Bronchial epithelial cell (primary cell): ENCODE measurements around the gene LAIR2. TPM values are rescaled to one million over a fixed set of nuclear protein-coding genes. Genes with fewer than 3 reads are reported as not detected.

Source experiments
- DNase-seq: peaks from one replicate; pipeline ENCODE4 v3.0.0-alpha.2; 2010; ENCODE audit warnings: low read depth
- FAIRE-seq: peaks from 2 replicates; lab custom pipeline; 2011; peaks lifted over from hg19 to GRCh38; lab: Jason Lieb, UNC
- H3K27me3 ChIP-seq: 2 replicates; pipeline ENCODE4 v1.5.1; 2011; ENCODE audit warnings: low read length; ENCODE audit not compliant: control insufficient read depth, insufficient read depth
- H3K36me3 ChIP-seq: 2 replicates; pipeline ENCODE4 v1.5.1; 2011; ENCODE audit warnings: low read length; ENCODE audit not compliant: control insufficient read depth, insufficient read depth
- H3K4me3 ChIP-seq: 2 replicates; pipeline ENCODE4 v1.5.1; 2011; ENCODE audit warnings: mild to moderate bottlenecking, low read depth, low read length, control low read depth
- total RNA-seq: library from RNA; depleted of rRNA; stranded (reverse); fragments of >200 nt; gene quantifications from 2 replicates; pipeline ENCODE4 v1.2.1, GENCODE V29; 2014
- TF ChIP-seq, protein P1 (sequence below): IDR thresholded peaks from 2 replicates; pipeline ENCODE4 v1.5.1; 2011; ENCODE audit warnings: mild to moderate bottlenecking, moderate library complexity, low read length, control low read depth, inconsistent platforms; ENCODE audit not compliant: insufficient read depth, severe bottlenecking

The LAIR2 gene
- total RNA-seq, 1 donor from 2014 or later, result not detected

DNA sequence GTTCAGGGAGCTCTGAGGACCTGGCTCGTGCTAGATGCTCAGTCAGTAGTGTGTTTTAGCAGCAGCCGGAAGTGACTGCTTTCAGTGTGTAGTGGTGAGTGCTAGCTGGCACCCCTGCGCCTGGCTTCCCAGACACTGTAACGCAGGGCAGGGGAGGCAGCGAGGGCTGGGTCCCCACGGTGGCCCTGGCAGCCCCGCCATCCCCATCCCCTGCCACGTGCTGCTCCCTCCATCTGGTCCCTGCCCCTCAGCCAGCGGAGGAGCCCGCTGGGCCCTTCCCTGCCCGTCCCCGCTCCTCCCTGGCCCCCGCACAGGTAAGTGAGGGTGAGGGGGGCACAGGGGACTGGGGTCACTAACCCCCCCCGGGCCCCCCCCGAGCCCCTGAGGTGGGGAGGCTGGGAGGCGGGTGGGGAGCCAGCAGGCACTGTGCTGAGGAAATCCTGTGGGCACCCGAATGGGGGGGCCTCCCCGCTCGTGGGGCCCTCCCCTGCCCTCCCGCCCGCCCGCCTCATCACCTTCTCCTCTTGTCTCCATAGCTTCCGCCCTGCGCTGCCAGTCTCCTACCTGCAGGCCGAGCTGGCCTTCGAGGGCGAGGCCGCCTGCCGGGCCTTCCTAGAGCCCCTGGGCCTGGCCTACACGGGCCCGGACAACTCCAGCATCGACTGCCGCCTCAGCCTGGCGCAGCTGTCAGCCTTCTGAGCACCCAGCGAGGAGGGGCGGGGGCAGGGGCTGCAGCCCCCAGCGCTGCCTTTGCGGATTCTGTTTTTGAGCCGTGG is 42.2 kb upstream of the LAIR2 start:
- peaks cover 32% of the 10 kb centered on the region for H3K36me3 ChIP-seq
- TF ChIP-seq, protein P1, sequence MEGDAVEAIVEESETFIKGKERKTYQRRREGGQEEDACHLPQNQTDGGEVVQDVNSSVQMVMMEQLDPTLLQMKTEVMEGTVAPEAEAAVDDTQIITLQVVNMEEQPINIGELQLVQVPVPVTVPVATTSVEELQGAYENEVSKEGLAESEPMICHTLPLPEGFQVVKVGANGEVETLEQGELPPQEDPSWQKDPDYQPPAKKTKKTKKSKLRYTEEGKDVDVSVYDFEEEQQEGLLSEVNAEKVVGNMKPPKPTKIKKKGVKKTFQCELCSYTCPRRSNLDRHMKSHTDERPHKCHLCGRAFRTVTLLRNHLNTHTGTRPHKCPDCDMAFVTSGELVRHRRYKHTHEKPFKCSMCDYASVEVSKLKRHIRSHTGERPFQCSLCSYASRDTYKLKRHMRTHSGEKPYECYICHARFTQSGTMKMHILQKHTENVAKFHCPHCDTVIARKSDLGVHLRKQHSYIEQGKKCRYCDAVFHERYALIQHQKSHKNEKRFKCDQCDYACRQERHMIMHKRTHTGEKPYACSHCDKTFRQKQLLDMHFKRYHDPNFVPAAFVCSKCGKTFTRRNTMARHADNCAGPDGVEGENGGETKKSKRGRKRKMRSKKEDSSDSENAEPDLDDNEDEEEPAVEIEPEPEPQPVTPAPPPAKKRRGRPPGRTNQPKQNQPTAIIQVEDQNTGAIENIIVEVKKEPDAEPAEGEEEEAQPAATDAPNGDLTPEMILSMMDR, result no peak
- H3K4me3 ChIP-seq, result no peak overlapping the region
- H3K27me3 ChIP-seq, result no peaks in the 10 kb centered on the region
- no peak for DNase-seq
- no peak for FAIRE-seq

DNA sequence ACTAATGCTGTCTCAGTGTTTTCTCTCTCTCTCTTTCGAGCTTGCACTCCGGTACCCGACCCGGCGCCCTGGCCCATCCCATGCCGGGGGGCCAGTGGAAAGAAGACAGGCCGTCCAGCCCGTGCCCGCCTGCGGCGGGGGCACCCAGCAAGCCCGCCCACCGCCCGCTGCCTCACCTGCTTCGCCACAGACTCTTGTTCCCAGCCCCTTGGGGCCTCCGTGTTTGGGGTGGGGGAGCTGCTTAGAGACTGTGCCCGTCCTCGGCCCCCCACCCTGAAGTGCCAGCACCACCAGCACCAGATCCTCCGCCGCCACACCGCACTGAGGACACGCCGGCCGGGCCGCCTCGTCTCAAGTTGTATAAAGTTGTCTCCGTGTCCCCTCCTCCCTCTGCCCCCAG is 41.4 kb upstream of the LAIR2 start:
- Histone ChIP-seq H3K36me3 (peaks cover 27% of the 10 kb centered on the region), H3K4me3 (no peak overlapping the region), H3K27me3 (no peaks in the 10 kb centered on the region)
- FAIRE-seq (no peak), DNase-seq (no peak)
- TF ChIP-seq, protein P1, result no peak

DNA sequence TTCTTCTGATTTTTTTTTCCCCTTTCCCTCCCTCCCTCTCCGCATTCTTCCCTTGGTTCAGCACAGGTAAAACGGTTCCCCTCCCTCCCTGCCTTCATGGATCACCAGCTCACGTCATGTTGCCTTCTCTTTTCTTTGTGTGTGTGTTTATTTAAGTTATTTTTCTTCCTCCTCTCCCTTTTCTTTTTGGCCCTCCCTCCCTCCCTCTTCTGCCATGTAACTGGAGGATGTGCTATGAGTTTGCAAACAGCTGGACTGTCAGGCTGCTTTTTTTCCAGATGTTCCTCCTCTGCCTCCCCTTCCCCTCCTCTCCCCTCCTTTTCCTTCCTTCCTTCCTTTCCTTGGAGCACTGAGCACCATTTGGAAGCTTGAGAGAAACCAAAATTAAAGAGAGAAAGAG is 41.0 kb upstream of the LAIR2 start:
- DNase-seq (no peak), FAIRE-seq (no peak)
- H3K4me3 ChIP-seq, result no peak overlapping the region
- H3K36me3 ChIP-seq, result peaks cover 23% of the 10 kb centered on the region
- H3K27me3 ChIP-seq, result no peaks in the 10 kb centered on the region
- TF ChIP-seq, protein P1, result no peak

DNA sequence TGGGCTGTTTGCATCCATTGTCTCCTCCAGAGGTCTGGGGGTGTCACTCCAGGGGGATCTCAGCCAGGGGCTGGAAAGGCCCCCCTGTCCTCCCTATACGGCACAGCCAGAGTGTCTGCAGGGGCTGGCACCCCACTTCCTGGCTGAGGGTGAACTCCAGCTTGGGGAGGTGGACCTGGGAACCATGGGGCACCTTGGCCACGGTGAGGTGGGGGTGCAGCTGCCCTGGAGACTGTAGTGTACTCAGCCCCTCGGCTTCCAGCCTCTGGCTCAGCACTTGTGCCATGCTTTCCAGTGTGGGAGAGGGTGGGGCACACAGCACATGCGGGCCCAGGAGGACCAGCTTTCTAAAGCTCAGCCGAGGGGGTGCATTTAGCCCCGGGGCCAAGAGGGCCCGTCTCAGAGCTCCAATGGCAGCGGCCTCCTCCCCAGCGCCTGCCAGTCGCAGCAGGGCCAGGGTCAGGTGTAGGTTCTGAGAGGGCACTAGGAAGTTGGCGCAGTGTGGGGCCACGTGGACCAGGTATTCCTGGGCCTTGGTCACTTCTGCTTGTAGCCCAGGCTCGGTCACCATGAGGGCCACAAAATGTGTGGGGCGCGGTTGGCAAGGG is 40.5 kb upstream of the LAIR2 start:
- FAIRE-seq (no peak), DNase-seq (no peak)
- Histone ChIP-seq H3K4me3 (peak overlapping the region; percentile 82), H3K27me3 (no peaks in the 10 kb centered on the region), H3K36me3 (peaks cover 18% of the 10 kb centered on the region)
- TF ChIP-seq, protein P1, result no peak

DNA sequence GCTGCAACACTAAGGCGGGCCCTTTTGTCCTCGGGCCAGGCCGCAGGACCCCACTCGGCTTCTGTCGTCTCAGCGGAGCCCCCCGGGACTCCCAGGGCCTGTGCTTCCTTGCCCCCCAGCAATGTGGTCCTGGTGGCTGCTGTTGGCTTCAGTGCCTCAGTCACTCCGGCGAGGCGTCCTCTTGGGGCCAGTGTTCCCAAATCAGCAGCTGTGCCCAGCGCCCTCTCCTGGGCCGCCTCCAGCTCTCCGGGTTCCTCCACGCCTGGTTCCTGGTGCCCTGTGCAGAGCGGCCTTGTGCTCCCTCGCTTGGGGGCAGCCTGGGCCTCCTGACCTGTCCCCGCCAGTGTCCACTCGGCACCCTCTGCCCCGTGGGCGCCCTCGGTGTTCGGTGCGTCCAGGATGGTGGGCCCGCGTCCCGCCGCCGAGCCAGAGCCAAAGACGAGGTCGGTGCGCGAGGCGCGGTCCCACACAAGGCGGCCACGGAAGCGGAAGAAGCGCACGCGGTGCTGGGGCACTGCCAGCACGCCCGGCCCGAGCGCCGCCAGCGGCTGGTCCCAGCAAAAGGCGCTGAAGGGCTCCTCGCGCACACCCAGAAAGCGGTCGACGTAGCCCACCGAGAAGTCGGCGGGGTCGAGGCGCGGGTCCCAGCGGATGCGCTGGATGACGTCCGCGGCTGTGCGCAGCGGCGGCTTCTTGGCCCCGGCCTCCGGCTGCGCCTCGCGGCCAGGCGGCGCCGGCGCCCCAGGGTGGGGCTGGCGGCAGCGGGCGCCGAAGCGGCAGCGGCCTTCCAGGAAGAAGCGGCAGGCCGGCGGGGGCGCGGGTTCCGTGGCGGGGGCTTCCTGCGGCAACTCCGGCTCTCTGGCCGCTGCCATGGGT is 39.7 kb upstream of the LAIR2 start:
- Histone ChIP-seq H3K27me3 (no peaks in the 10 kb centered on the region), H3K36me3 (peaks cover 15% of the 10 kb centered on the region), H3K4me3 (peak overlapping the region; percentile 82)
- TF ChIP-seq, protein P1, result peak; percentile 58
- DNase-seq (peak; percentile 39), FAIRE-seq (no peak)
